Epithelial cell of prostate (primary cell): ENCODE results near the gene TLCD3B.

Source experiments
- DNase-seq: peaks from one replicate; pipeline ENCODE4 v3.0.0-alpha.2; 2011; ENCODE audit warnings: low read depth, low spot score
- H3K27ac ChIP-seq: fragments of 450-650 bp; 2 replicates; pipeline ENCODE4 v1.5.1; 2017; ENCODE audit warnings: mild to moderate bottlenecking

Gene TLCD3B

GRCh38 chr16:29993191-29993902 lies 37.7 kb downstream of the TLCD3B start:
- DNase-seq = no peak
- H3K27ac ChIP-seq = no peak overlapping the region

DNA sequence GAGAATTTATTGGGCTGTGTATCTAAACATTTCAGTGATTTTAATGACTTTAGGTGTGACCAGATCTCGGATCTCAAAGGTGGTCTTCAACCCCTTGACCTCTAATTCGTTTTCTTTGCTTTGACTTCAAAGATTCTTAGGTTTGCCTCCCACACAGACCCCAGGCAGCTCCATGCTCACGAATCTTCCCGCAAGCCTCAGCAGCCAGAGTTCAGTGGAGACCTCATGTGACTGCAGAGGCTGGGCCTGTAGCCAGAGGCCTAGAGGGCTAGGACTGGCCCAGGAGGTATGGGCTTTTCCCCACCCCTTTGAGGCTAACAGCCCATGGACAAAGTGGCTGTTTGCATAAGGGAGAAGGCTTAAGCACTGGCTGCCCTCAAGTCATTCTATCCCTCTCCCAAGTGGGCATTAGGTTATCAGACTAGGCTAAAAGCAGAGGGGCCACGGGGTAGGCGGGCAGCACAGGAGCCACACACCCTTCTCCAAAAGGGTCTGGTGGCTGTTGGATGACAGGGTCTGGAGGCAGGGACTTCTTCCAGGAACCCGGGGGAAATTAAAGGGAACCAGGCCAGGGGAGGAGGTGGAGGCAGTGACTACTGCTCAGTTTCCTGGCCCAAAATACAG lies 38.6 kb downstream of the TLCD3B start:
- H3K27ac ChIP-seq = no peak overlapping the region
- DNase-seq = no peak

GRCh38 chr16:29991571-29991904 lies 39.5 kb downstream of the TLCD3B start:
- no peak overlapping the region for H3K27ac ChIP-seq

DNA sequence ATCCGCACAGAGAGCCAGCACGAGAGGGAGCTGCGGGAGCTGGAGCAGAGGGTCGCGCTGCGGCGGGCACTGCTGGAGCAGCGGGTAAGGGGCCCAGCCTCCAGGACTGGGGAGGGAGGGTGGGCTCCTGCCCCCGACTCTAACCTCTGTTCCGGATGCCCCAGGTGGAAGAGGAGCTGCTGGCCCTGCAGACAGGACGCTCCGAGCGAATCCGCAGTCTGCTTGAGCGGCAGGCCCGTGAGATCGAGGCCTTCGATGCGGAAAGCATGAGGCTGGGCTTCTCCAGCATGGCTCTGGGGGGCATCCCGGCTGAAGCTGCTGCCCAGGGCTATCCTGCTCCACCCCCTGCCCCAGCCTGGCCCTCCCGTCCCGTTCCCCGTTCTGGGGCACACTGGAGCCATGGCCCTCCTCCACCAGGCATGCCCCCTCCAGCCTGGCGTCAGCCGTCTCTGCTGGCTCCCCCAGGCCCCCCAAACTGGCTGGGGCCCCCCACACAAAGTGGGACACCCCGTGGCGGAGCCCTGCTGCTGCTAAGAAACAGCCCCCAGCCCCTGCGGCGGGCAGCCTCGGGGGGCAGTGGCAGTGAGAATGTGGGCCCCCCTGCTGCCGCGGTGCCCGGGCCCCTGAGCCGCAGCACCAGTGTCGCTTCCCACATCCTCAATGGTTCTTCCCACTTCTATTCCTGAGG lies 40.0 kb downstream of the TLCD3B start:
- no peak for DNase-seq
- H3K27ac ChIP-seq = no peak overlapping the region

More at GRCh38 chr16:29991571-29991904, 39.5 kb downstream of the TLCD3B start:
- no peak for DNase-seq

DNA sequence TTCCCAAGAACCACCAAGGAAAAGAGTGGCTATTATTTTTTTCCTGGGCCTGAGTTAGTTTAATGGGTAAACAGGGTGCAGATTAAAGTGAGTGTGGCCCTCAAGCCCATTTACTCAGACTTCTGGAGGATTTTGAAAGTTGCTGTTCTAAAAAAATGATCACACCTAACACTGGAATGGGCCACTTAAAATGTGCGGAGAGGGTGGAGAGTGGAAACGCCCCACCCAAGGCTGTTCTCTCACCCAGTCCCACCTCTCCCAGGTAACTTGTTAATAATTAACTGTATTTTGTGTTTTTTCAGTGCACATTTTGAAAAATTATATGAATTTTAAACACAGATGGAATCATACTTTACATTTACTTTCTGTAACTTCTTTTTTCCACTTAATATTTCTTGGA lies 41.0 kb downstream of the TLCD3B start:
- no peak for DNase-seq
- no peak overlapping the region for H3K27ac ChIP-seq

GRCh38 chr16:29989111-29989858 lies 41.8 kb downstream of the TLCD3B start:
- H3K27ac ChIP-seq = no peak overlapping the region
- no peak for DNase-seq

- DNase-seq = no peak
- H3K27ac ChIP-seq = no peak overlapping the region
Observed at GRCh38 chr16:29988346-29989075, 42.6 kb downstream of the TLCD3B start.

DNA sequence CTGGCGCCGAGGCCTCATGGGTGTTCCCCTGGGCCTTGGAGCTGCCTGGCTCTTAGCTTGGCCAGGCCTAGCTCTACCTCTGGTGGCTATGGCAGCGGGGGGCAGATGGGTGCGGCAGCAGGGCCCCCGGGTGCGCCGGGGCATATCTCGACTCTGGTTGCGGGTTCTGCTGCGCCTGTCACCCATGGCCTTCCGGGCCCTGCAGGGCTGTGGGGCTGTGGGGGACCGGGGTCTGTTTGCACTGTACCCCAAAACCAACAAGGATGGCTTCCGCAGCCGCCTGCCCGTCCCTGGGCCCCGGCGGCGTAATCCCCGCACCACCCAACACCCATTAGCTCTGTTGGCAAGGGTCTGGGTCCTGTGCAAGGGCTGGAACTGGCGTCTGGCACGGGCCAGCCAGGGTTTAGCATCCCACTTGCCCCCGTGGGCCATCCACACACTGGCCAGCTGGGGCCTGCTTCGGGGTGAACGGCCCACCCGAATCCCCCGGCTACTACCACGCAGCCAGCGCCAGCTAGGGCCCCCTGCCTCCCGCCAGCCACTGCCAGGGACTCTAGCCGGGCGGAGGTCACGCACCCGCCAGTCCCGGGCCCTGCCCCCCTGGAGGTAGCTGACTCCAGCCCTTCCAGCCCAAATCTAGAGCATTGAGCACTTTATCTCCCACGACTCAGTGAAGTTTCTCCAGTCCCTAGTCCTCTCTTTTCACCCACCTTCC lies 43.5 kb downstream of the TLCD3B start:
- no peak for DNase-seq
- no peak overlapping the region for H3K27ac ChIP-seq

- no peak for DNase-seq
- no peak overlapping the region for H3K27ac ChIP-seq
Observed at GRCh38 chr16:29986931-29987330, 44.1 kb downstream of the TLCD3B start.

DNA sequence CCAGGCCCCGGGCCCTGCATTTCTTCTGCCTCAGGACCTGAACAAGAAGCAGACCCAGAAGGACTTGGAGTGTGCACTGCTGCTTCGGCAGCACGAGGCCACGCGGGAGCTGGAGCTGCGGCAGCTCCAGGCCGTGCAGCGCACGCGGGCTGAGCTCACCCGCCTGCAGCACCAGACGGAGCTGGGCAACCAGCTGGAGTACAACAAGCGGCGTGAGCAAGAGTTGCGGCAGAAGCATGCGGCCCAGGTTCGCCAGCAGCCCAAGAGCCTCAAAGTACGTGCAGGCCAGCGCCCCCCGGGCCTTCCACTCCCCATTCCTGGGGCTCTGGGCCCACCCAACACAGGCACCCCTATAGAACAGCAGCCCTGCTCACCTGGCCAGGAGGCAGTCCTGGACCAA lies 44.8 kb downstream of the TLCD3B start:
- no peak for DNase-seq
- H3K27ac ChIP-seq = no peak overlapping the region

DNA sequence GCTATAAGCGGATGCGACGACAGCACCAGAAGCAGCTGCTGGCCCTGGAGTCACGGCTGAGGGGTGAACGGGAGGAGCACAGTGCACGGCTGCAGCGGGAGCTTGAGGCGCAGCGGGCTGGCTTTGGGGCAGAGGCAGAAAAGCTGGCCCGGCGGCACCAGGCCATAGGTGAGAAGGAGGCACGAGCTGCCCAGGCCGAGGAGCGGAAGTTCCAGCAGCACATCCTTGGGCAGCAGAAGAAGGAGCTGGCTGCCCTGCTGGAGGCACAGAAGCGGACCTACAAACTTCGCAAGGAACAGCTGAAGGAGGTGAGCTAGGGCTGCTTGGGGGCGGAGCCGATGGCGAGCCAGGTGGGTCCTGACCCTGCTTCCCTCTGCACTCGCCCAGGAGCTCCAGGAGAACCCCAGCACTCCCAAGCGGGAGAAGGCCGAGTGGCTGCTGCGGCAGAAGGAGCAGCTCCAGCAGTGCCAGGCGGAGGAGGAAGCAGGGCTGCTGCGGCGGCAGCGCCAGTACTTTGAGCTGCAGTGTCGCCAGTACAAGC lies 45.7 kb downstream of the TLCD3B start:
- no peak for DNase-seq
- H3K27ac ChIP-seq = no peak overlapping the region

DNA sequence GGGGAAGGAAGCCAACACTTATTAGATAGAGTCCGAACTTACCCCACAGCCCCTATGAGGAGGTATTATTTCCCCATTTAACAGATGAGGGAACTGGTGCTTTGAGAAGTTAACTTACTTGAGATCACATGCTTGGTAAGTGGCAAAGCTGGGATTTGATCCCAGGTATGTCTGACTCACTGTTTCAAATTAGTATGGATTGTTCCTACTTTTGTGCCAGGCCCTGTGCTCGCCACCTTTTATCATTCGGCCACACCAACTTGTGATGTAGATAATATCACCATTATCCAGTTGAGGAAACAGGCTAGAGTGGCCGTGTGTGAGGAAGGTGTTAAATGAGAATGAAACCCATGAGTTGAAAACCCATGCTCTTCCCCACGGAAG lies 46.3 kb downstream of the TLCD3B start:
- DNase-seq = no peak
- H3K27ac ChIP-seq = no peak overlapping the region

DNA sequence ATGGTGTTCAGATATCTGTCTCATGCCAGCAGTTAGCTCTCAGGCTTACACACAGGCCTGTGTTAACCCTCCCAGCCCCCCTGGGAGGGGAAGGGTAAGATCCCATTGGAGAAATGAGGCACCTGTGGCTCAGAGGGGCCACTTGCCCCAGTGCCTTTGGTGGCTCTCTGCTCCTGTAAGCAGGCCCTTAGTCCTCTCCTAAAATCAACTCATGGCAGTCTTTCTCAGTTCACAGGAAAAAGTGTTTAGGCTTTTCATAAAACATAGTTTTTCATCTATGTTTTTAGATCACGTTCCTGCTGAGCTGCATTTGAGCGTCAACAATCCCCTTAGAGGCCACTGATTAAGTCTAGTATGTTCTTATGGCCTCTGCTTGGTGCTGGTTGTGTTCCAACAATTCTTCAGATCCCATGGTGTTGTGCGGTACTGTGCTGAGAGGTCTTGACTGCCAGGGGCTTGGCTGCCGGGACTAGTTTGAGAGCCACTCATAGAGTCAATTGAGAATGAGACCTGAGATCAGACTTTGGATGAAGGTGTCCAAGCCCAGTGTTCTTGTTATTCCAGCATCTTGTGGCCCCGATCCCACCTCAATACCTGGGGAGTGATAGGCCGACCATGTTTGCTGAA lies 46.8 kb downstream of the TLCD3B start:
- no peak overlapping the region for H3K27ac ChIP-seq
- DNase-seq = no peak

DNA sequence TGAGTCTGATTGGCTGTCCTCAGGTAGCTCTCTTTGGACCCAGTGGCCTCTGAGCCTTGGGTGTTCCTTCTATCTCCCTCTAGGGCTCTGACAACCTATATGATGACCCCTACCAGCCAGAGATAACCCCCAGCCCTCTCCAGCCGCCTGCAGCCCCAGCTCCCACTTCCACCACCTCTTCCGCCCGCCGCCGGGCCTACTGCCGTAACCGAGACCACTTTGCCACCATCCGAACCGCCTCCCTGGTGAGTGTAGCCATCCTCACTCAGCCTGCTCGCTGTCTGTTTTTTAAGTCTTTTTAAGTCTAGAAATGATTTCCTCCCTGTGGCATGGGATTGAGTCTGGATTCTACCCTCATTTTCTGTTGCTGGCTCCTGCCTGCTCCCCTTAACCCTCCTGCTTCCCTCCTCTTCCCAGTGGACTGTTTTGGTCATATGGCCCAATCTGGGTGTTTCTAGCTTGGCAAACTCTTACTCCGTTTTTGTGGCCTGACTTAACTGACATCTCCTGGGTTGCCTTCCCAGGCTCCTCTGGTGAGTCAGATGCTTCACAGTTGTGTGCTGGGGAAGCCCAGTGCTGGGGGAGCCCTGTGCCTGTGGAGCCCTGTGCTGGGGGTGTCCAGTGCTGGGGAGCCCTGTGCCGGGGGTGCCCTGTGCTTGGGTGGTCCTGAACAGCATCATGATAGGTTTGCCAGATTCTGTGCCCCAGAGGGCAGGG lies 47.5 kb downstream of the TLCD3B start:
- DNase-seq = no peak
- no peak overlapping the region for H3K27ac ChIP-seq

DNA sequence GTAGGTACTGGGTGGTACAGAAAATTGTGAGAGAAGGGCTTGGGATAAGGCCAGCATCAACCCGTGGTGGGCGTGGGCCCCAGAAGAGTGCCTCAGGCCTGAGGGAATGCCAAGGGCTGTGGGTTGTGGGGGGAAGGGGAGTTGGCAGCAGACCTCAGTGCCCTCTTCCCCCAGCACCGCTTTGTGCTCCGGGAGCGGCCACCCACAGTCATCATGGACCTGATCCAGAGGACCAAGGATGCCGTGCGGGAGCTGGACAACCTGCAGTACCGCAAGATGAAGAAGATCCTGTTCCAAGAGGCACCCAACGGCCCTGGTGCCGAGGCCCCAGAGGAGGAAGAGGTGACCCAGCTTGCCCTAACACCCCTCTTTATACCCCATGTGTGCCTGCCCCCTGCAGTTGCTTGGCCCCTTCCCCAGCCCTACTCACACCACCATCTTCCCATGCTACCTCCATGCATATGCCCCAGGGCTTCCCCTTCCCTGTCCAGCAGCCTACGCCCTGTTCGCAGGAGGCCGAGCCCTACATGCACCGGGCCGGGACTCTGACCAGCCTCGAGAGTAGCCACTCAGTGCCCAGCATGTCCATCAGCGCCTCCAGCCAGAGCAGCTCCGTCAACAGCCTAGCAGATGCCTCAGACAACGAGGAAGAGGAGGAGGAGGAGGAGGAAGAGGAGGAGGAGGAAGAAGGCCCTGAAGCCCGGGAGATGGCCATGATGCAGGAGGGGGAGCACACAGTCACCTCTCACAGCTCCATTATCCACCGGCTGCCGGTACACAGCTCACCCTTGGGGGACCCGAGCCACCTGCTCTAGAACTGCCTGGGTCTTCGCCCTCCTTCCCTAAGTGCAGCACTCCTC lies 48.3 kb downstream of the TLCD3B start:
- no peak for DNase-seq
- no peak overlapping the region for H3K27ac ChIP-seq

- no peak for DNase-seq
- no peak overlapping the region for H3K27ac ChIP-seq
Observed at GRCh38 chr16:29978564-29979270, 52.4 kb downstream of the TLCD3B start.

DNA sequence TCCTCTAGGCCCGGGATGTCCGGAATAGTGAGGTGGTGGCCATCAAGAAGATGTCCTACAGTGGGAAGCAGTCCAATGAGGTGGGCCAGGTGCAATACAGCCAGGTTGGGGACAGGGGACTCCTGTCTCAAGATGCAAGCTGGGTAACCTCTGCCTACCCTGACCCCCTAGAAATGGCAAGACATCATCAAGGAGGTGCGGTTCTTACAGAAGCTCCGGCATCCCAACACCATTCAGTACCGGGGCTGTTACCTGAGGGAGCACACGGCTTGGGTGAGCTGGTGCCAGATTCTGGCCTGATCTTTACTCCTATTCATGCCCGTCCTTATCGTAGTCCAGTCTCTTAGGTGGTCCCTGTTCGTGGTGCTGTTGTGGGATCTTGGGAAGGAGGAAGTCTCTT lies 53.0 kb downstream of the TLCD3B start:
- H3K27ac ChIP-seq = no peak overlapping the region
- no peak for DNase-seq
